Neural progenitor cell (in vitro differentiated cells): ENCODE measurements around the gene CALHM1. TPM values are rescaled to one million over a fixed set of nuclear protein-coding genes. Genes with fewer than 3 reads are reported as not detected.

ENCODE experiments used
- DNase-seq: peaks from one replicate; pipeline ENCODE4 v3.0.0-alpha.2; 2016; ENCODE audit warnings: low spot score
- H2AFZ ChIP-seq: fragments of 200-600 bp; sonication (generic); replicated peaks from 2 replicates; pipeline ENCODE4 v1.6.1; 2016; ENCODE audit warnings: antibody characterized with exemption
- H3F3A ChIP-seq: fragments of 200-600 bp; sonication (generic); 2 replicates; pipeline ENCODE4 v1.6.1; 2016; ENCODE audit warnings: antibody characterized with exemption, low read depth
- H3K27ac ChIP-seq: fragments of 200-600 bp; sonication (generic); 2 replicates; pipeline ENCODE4 v1.5.1; 2016; ENCODE audit warnings: mild to moderate bottlenecking
- H3K27me3 ChIP-seq: fragments of 200-600 bp; sonication (generic); 2 replicates; pipeline ENCODE4 v1.6.1; 2016; ENCODE audit warnings: mild to moderate bottlenecking, moderate library complexity
- H3K36me3 ChIP-seq: fragments of 200-600 bp; sonication (generic); 2 replicates; pipeline ENCODE4 v1.5.1; 2016
- H3K4me1 ChIP-seq: fragments of 200-600 bp; sonication (generic); 2 replicates; pipeline ENCODE4 v1.6.1; 2016; ENCODE audit warnings: mixed run types
- H3K4me2 ChIP-seq: fragments of 200-600 bp; sonication (generic); 2 replicates; pipeline ENCODE4 v1.6.1; 2016
- H3K4me3 ChIP-seq: fragments of 200-600 bp; sonication (generic); 2 replicates; pipeline ENCODE4 v1.5.1; 2016
- H3K79me2 ChIP-seq: fragments of 200-600 bp; sonication (generic); 2 replicates; pipeline ENCODE4 v1.6.1; 2016; ENCODE audit warnings: low read depth
- H3K9ac ChIP-seq: fragments of 200-600 bp; sonication (generic); 2 replicates; pipeline ENCODE4 v1.6.1; 2016
- H3K9me3 ChIP-seq: fragments of 200-600 bp; sonication (generic); 2 replicates; pipeline ENCODE4 v1.5.1; 2016; ENCODE audit warnings: low read depth
- H4K20me1 ChIP-seq: fragments of 200-600 bp; sonication (generic); 2 replicates; pipeline ENCODE4 v1.6.1; 2016; ENCODE audit warnings: low read depth
- H3K27ac Mint-ChIP-seq: 3 replicates; pipeline ENCODE4 v1.8.0; 2021; ENCODE audit warnings: mixed read lengths
- H3K27me3 Mint-ChIP-seq: 2 replicates; pipeline ENCODE4 v1.8.0; 2022; ENCODE audit warnings: low read depth, mild to moderate bottlenecking, inconsistent platforms, moderate library complexity, mixed read lengths; ENCODE audit not compliant: insufficient read depth
- H3K36me3 Mint-ChIP-seq: 3 replicates; pipeline ENCODE4 v1.8.0; 2021; ENCODE audit warnings: mixed read lengths
- H3K4me1 Mint-ChIP-seq: 3 replicates; pipeline ENCODE4 v1.8.0; 2021; ENCODE audit warnings: mixed read lengths
- H3K4me3 Mint-ChIP-seq: 3 replicates; pipeline ENCODE4 v1.8.0; 2021; ENCODE audit warnings: mild to moderate bottlenecking, moderate library complexity, mixed read lengths
- H3K9me3 Mint-ChIP-seq: 3 replicates; pipeline ENCODE4 v1.8.0; 2020; ENCODE audit warnings: mixed read lengths
- CTCF ChIP-seq: fragments of 200-600 bp; sonication (generic); IDR thresholded peaks from 2 replicates; pipeline ENCODE4 v1.5.1; 2017; ENCODE audit warnings: antibody characterized with exemption, mild to moderate bottlenecking
- EZH2 ChIP-seq: fragments of 200-600 bp; sonication (generic); IDR thresholded peaks from 2 replicates; pipeline ENCODE4 v1.6.1; 2017; ENCODE audit warnings: antibody characterized with exemption, mild to moderate bottlenecking, moderate library complexity
- EZH2phosphoT487 ChIP-seq: fragments of 200-600 bp; sonication (generic); IDR thresholded peaks from 2 replicates; pipeline ENCODE4 v1.6.1; 2017; ENCODE audit warnings: antibody characterized with exemption
- total RNA-seq: library from RNA; depleted of rRNA; stranded (reverse); fragments of >200 nt; gene quantifications from 2 replicates; pipeline ENCODE4 v1.2.3, GENCODE V29; 2015; ENCODE audit warnings: low replicate concordance

Gene CALHM1
- total RNA-seq, 1 donor from 2014 or later, result not detected

DNA sequence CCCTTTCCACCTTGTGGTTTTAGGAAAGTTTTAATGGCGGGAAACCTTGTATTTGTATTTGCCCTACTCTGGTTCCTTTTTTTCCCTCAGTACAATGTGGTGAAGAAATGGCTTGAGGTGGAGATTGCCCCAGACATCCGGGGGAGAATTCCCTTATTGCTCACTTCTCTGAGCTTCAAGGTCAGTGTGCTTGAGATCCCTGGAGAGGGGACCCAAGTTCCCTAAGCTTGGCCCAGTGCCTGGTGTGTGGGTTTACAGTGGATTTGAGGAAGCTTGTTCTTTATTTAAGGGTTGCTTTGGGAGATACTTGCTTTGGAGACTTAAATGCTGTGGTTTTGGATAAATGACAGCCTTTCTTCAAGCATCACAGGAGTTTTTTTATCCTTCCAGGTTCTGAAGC lies 24.8 kb downstream of the CALHM1 start:
- TF ChIP-seq EZH2, result no peak
- no peak for TF ChIP-seq EZH2phosphoT487
- TF ChIP-seq CTCF, result no peak
- Histone ChIP-seq H3K79me2 (no peaks in the 10 kb centered on the region), H3K27me3 (no peaks in the 10 kb centered on the region), H3K4me1 (no peaks in the 10 kb centered on the region), H2AFZ (no peak overlapping the region), H3F3A (no peaks in the 10 kb centered on the region), H3K4me2 (no peak overlapping the region), H3K9ac (no peak overlapping the region), H3K27ac (no peak overlapping the region), H3K4me3 (no peak overlapping the region), H4K20me1 (no peaks in the 10 kb centered on the region), H3K9me3 (no peaks in the 10 kb centered on the region), H3K36me3 (peaks cover 12% of the 10 kb centered on the region)
- H3K9me3 Mint-ChIP-seq, result no peaks in the 10 kb centered on the region
- no peak overlapping the region for H3K27ac Mint-ChIP-seq
- H3K4me1 Mint-ChIP-seq, result no peaks in the 10 kb centered on the region
- no peak overlapping the region for H3K4me3 Mint-ChIP-seq
- DNase-seq, result no peak
- H3K27me3 Mint-ChIP-seq, result peaks cover 2% of the 10 kb centered on the region
- H3K36me3 Mint-ChIP-seq, result peaks cover 36% of the 10 kb centered on the region

DNA sequence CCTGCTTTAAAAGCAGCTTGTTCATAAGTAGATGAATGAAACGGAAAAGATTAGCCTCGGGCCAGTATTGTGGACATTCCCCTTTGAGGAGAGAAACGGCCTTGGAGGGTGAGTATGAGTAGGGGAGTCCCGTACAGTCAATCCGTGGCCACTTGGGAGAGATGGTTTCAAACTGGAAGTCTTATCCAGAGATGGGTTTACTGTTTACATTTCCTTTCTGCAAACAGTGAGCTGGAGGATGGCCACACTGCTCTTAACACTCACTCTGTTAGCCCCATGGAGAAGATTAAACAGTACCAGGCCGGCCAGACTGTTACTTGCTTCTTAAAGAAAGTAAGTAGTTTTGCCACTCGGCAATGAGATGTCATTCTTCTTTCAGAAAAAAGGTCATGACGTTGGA lies 26.8 kb downstream of the CALHM1 start:
- Histone ChIP-seq H3K4me2 (no peak overlapping the region), H3K36me3 (peaks cover 17% of the 10 kb centered on the region), H3F3A (no peaks in the 10 kb centered on the region), H3K4me1 (no peaks in the 10 kb centered on the region), H3K27me3 (no peaks in the 10 kb centered on the region), H3K4me3 (no peak overlapping the region), H3K79me2 (no peaks in the 10 kb centered on the region), H2AFZ (no peak overlapping the region), H3K9me3 (no peaks in the 10 kb centered on the region), H3K27ac (no peak overlapping the region), H4K20me1 (no peaks in the 10 kb centered on the region), H3K9ac (no peak overlapping the region)
- H3K27ac Mint-ChIP-seq, result no peak overlapping the region
- no peak for TF ChIP-seq CTCF
- TF ChIP-seq EZH2, result no peak
- TF ChIP-seq EZH2phosphoT487, result no peak
- peaks cover 2% of the 10 kb centered on the region for H3K27me3 Mint-ChIP-seq
- H3K4me3 Mint-ChIP-seq, result no peak overlapping the region
- DNase-seq, result no peak
- H3K36me3 Mint-ChIP-seq, result peaks cover 29% of the 10 kb centered on the region
- no peaks in the 10 kb centered on the region for H3K4me1 Mint-ChIP-seq
- no peaks in the 10 kb centered on the region for H3K9me3 Mint-ChIP-seq

GRCh38 chr10:103429647-103430046 lies 29.1 kb downstream of the CALHM1 start:
- no peaks in the 10 kb centered on the region for H3F3A ChIP-seq
- Mint-ChIP-seq H3K4me3 (no peak overlapping the region), H3K36me3 (peaks cover 30% of the 10 kb centered on the region), H3K4me1 (no peaks in the 10 kb centered on the region), H3K27ac (no peak overlapping the region), H3K9me3 (no peaks in the 10 kb centered on the region), H3K27me3 (peaks cover 2% of the 10 kb centered on the region)
- no peaks in the 10 kb centered on the region for H3K9me3 ChIP-seq
- H3K27me3 ChIP-seq, result no peaks in the 10 kb centered on the region
- H3K79me2 ChIP-seq, result no peaks in the 10 kb centered on the region
- H3K9ac ChIP-seq, result no peak overlapping the region
- DNase-seq, result no peak
- H3K36me3 ChIP-seq, result peaks cover 17% of the 10 kb centered on the region
- no peak overlapping the region for H2AFZ ChIP-seq
- H3K4me1 ChIP-seq, result no peaks in the 10 kb centered on the region
- H4K20me1 ChIP-seq, result no peaks in the 10 kb centered on the region
- no peak overlapping the region for H3K27ac ChIP-seq
- H3K4me2 ChIP-seq, result no peak overlapping the region
- no peak for TF ChIP-seq CTCF
- TF ChIP-seq EZH2, result no peak
- no peak for TF ChIP-seq EZH2phosphoT487
- H3K4me3 ChIP-seq, result no peak overlapping the region
